K562 (cell line): ENCODE data around the gene CRKL. TPM values are rescaled to one million over a fixed set of nuclear protein-coding genes. Genes with fewer than 3 reads are reported as not detected.
A peak's percentile ranks its signal among the peaks of the same experiment; 100 is the strongest.

Experiments used
- BRD4 ChIP-seq: fragments of 200-600 bp; sonication (generic); IDR thresholded peaks from 2 replicates; pipeline ENCODE4 v1.6.1; 2017; ENCODE audit warnings: inconsistent platforms
- EGR1 ChIP-seq: fragments of 450-650 bp; conservative IDR thresholded peaks from 2 replicates; pipeline ENCODE4 v1.6.1; 2017; ENCODE audit warnings: mild to moderate bottlenecking
- FIP1L1 ChIP-seq: fragments of 200-400 bp; formaldehyde crosslinking; IDR thresholded peaks from 2 replicates; pipeline ENCODE4 v1.6.1; 2018; ENCODE audit warnings: mild to moderate bottlenecking, low read depth, low read length; ENCODE audit not compliant: poor library complexity, severe bottlenecking
- FOXK2 ChIP-seq, 2 experiments: fragments of 450-650 bp; IDR thresholded peaks in 1 of 2; conservative IDR thresholded peaks in 1 of 2; 2 replicates each; pipeline ENCODE4 v1.6.1; 2016; ENCODE audit warnings: low read depth in 2 of 2, mild to moderate bottlenecking in 1 of 2
- GABPB2 ChIP-seq: fragments of 250-450 bp; sonication (Bioruptor Pico); conservative IDR thresholded peaks from 2 replicates; pipeline ENCODE4 v1.5.1; 2021; ENCODE audit warnings: mild to moderate bottlenecking
- HMGN3 ChIP-seq: IDR thresholded peaks from 2 replicates; pipeline ENCODE4 v1.6.1; 2011; ENCODE audit warnings: borderline replicate concordance, low read depth, mild to moderate bottlenecking, mixed read lengths, low read length; ENCODE audit not compliant: insufficient read length; ENCODE audit errors: extremely low read depth
- RBFOX2 ChIP-seq: fragments of 200-400 bp; formaldehyde crosslinking; IDR thresholded peaks from 2 replicates; pipeline ENCODE4 v1.6.1; 2017; ENCODE audit warnings: low read depth, mild to moderate bottlenecking, low read length, moderate library complexity
- RFX7 ChIP-seq: fragments of 250-450 bp; sonication (Bioruptor Pico); IDR thresholded peaks from 2 replicates; pipeline ENCODE4 v1.5.1; 2021; ENCODE audit warnings: mild to moderate bottlenecking
- SMARCC2 ChIP-seq: fragments of 450-650 bp; IDR thresholded peaks from 2 replicates; pipeline ENCODE4 v1.6.1; 2017; ENCODE audit warnings: antibody characterized with exemption, moderate library complexity, mild to moderate bottlenecking, low read depth
- SUPT5H ChIP-seq: fragments of 450-650 bp; IDR thresholded peaks from 2 replicates; pipeline ENCODE4 v1.6.1; 2016
- ZBTB17 ChIP-seq: fragments of 450-650 bp; formaldehyde crosslinking; IDR thresholded peaks from 2 replicates; pipeline ENCODE4 v1.4.0; 2020; ENCODE audit warnings: mild to moderate bottlenecking
- ZNF212 ChIP-seq: fragments of 450-650 bp; formaldehyde crosslinking; IDR thresholded peaks from 2 replicates; pipeline ENCODE4 v1.4.0; 2020; ENCODE audit warnings: mild to moderate bottlenecking
- ZNF41 ChIP-seq: fragments of 250-450 bp; sonication (Bioruptor Pico); conservative IDR thresholded peaks from 2 replicates; pipeline ENCODE4 v1.4.0; 2020; ENCODE audit warnings: mild to moderate bottlenecking
- ZNF780A ChIP-seq: fragments of 250-450 bp; sonication (Bioruptor Pico); IDR thresholded peaks from 2 replicates; pipeline ENCODE4 v1.5.0; 2021; ENCODE audit warnings: mild to moderate bottlenecking
- polyA plus RNA-seq, 8 experiments: library from polyadenylated mRNA; depleted of rRNA in 4 of 8; stranded (reverse) in 5 of 8; unstranded in 3 of 8; fragments of >200 nt; fragmentation: Nextera tagmentation in 2 of 8; fragmentation: Illumina TruSeq in 1 of 8; extraction: Ambion mirVana in 2 of 8; extraction: Trizol in 1 of 8; gene quantifications; 2 replicates each; pipeline versions ENCODE4 v1.2.1 to v1.2.3, GENCODE V29; 2011 to 2014; ENCODE audit warnings: inconsistent platforms in 1 of 8, missing spikeins in 1 of 8
- total RNA-seq, 7 experiments: library from RNA; depleted of rRNA in 6 of 7; stranded (reverse); fragments of >200 nt in 6 of 7; fragmentation: Illumina TruSeq in 2 of 7; extraction: Trizol in 2 of 7; gene quantifications; 2 replicates each; pipeline versions ENCODE4 v1.2.1 to v1.2.3, GENCODE V29; 2011 to 2021; ENCODE audit warnings: low replicate concordance in 1 of 7
- TF ChIP-seq, protein P1 (sequence below): sonication (generic); formaldehyde crosslinking; IDR thresholded peaks from 2 replicates; pipeline ENCODE4 v1.8.0; 2022; ENCODE audit warnings: missing genetic modification reagents, mild to moderate bottlenecking, borderline replicate concordance
- TF ChIP-seq, protein P2 (sequence below): IDR thresholded peaks from 3 replicates; pipeline ENCODE4 v1.6.1; 2011; ENCODE audit warnings: borderline replicate concordance, mild to moderate bottlenecking, moderate library complexity; ENCODE audit not compliant: insufficient read length; ENCODE audit errors: extremely low read depth
- TF ChIP-seq, protein P3 (sequence below): fragments of 250-450 bp; sonication (Bioruptor Pico); IDR thresholded peaks from 2 replicates; pipeline ENCODE4 v1.8.0; 2022; ENCODE audit warnings: moderate library complexity, mild to moderate bottlenecking, inconsistent platforms
- TF ChIP-seq, protein P4 (sequence below): fragments of 150-350 bp; conservative IDR thresholded peaks from 2 replicates; pipeline ENCODE4 v1.6.1; 2014; ENCODE audit warnings: low read length

The CRKL gene
- total and polyA plus RNA-seq, 9 of the 15 experiments (the other 6 are each of a cell fraction or from before 2014, with no cell fraction given) = 100 to 263 (median 124) TPM

DNA sequence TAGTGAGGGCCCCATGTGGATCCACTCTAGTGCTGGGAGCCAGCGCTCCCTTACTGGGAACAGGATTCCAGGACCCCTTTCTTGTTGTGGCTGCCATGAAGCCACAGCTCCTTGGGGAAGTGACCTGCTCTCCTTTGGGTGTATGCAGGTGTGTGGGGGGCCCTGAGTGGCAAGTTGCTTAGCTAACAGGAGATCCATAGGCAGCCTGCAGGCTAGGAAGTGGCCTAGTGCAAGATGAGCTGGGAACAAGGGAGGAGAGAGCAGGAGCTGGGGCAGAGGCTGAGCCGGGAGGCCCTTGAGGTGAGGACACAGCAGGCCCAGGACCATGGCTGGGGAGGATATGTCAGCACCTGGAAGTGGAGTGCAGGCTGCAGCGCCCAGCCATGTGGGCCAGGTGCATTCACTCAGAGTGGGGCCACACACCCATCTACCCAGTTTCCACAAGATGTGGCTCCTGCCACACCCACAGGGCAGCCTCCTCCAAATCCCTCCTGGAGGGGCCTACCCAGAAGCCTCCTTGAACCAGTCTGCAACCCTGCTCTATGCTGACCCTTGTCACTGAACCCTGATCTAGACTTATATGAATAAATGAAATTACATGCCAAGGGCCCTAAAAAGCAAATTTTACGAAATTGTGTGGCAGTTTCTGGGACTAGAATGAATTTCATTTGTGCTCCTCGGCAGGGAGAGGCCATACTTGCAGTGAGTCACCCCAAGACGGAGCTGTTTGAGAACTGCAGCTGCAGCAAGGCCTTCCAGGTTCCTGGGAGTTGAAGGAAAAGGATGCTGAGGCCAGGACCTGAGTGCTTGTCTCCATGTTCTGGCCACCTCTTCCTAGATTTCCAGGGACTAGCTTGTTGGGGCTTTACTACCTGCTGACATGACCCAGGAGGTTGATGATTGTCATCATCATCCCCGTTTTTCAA is 81.5 kb downstream of the CRKL start (continued):
- TF ChIP-seq EGR1 (no peak), SUPT5H (no peak), FIP1L1 (no peak), RFX7 (no peak), ZNF780A (CRISPR knock-in tag) (no peak), SMARCC2 (no peak), ZBTB17 (CRISPR knock-in tag) (peak; percentile 66; the same call in 1 of the 2 replicates), FOXK2 (conservative IDR thresholded peaks at IDR 0.05 in 1 of 2, IDR thresholded peaks at IDR 0.05 in 1 of 2; ENCODE audit: low read depth in 2 of 2) (no peak), BRD4 (no peak), ZNF212 (CRISPR knock-in tag) (peak; percentile 5; the same call in 1 of the 2 replicates), GABPB2 (CRISPR knock-in tag) (0 out of 2 replicates have a peak, but pooled peaks have one; percentile 13), RBFOX2 (no peak), HMGN3 (no peak), ZNF41 (CRISPR knock-in tag) (0 out of 2 replicates have a peak, but pooled peaks have one; percentile 30)
- TF ChIP-seq, protein P1, sequence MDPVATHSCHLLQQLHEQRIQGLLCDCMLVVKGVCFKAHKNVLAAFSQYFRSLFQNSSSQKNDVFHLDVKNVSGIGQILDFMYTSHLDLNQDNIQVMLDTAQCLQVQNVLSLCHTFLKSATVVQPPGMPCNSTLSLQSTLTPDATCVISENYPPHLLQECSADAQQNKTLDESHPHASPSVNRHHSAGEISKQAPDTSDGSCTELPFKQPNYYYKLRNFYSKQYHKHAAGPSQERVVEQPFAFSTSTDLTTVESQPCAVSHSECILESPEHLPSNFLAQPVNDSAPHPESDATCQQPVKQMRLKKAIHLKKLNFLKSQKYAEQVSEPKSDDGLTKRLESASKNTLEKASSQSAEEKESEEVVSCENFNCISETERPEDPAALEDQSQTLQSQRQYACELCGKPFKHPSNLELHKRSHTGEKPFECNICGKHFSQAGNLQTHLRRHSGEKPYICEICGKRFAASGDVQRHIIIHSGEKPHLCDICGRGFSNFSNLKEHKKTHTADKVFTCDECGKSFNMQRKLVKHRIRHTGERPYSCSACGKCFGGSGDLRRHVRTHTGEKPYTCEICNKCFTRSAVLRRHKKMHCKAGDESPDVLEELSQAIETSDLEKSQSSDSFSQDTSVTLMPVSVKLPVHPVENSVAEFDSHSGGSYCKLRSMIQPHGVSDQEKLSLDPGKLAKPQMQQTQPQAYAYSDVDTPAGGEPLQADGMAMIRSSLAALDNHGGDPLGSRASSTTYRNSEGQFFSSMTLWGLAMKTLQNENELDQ (CRISPR knock-in tag) = no peak
- TF ChIP-seq, protein P2, sequence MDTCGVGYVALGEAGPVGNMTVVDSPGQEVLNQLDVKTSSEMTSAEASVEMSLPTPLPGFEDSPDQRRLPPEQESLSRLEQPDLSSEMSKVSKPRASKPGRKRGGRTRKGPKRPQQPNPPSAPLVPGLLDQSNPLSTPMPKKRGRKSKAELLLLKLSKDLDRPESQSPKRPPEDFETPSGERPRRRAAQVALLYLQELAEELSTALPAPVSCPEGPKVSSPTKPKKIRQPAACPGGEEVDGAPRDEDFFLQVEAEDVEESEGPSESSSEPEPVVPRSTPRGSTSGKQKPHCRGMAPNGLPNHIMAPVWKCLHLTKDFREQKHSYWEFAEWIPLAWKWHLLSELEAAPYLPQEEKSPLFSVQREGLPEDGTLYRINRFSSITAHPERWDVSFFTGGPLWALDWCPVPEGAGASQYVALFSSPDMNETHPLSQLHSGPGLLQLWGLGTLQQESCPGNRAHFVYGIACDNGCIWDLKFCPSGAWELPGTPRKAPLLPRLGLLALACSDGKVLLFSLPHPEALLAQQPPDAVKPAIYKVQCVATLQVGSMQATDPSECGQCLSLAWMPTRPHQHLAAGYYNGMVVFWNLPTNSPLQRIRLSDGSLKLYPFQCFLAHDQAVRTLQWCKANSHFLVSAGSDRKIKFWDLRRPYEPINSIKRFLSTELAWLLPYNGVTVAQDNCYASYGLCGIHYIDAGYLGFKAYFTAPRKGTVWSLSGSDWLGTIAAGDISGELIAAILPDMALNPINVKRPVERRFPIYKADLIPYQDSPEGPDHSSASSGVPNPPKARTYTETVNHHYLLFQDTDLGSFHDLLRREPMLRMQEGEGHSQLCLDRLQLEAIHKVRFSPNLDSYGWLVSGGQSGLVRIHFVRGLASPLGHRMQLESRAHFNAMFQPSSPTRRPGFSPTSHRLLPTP = no peak
- TF ChIP-seq, protein P3, sequence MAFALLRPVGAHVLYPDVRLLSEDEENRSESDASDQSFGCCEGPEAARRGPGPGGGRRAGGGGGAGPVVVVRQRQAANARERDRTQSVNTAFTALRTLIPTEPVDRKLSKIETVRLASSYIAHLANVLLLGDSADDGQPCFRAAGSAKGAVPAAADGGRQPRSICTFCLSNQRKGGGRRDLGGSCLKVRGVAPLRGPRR (CRISPR knock-in tag) = no peak; the same call in 1 of the 2 replicates
- TF ChIP-seq, protein P4, sequence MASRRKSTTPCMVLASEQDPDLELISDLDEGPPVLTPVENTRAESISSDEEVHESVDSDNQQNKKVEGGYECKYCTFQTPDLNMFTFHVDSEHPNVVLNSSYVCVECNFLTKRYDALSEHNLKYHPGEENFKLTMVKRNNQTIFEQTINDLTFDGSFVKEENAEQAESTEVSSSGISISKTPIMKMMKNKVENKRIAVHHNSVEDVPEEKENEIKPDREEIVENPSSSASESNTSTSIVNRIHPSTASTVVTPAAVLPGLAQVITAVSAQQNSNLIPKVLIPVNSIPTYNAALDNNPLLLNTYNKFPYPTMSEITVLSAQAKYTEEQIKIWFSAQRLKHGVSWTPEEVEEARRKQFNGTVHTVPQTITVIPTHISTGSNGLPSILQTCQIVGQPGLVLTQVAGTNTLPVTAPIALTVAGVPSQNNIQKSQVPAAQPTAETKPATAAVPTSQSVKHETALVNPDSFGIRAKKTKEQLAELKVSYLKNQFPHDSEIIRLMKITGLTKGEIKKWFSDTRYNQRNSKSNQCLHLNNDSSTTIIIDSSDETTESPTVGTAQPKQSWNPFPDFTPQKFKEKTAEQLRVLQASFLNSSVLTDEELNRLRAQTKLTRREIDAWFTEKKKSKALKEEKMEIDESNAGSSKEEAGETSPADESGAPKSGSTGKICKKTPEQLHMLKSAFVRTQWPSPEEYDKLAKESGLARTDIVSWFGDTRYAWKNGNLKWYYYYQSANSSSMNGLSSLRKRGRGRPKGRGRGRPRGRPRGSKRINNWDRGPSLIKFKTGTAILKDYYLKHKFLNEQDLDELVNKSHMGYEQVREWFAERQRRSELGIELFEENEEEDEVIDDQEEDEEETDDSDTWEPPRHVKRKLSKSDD = no peak
